GM19099 (cell line): ENCODE measurements around the gene SLC17A9.

Experiments
- POLR2A ChIP-seq: IDR thresholded peaks from 3 replicates; pipeline ENCODE4 v1.6.1; 2011; ENCODE audit warnings: low read depth; ENCODE audit not compliant: insufficient read length; ENCODE audit errors: extremely low read depth

The SLC17A9 gene

GRCh38 chr20:63017076-63017825 lies 64.7 kb downstream of the SLC17A9 start:
- TF ChIP-seq POLR2A: no peak

DNA sequence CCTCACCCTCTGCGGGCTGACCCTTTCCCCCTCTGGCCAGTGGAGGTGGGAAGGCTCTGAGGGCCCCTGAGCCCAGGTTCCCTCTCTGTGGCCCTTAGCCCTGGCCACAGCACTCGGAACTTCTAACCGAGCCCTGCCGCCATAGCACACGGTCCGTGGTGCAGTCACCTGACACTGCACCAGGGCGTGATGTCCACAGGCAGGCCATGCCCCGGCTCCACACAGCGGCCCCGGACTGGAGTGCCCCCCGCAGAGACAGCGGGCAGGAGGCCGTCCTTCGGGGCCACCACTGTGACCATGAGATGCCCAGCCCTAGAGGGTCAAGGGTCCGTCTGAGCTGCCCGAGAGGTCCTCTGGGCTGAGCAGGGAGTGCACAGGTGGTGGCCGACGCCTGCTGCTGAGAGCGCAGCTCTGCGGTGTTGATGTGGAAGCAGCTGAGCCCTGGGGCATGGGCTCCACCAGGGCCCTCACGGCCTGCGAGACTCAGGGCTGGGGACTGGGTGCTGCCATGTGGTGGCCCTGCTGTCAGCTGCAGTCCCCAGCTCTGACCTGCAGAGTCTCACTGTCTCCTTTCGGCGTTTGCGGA lies 65.4 kb downstream of the SLC17A9 start:
- no peak for TF ChIP-seq POLR2A
